IPS-11a (cell line): ENCODE results near the gene CCR2.
"Not testable (repeated sequence)": the region's sequence is repeated elsewhere in the genome, so short reads cannot be mapped to it uniquely, and the experiment has no call there.

Source experiments
- H3K4me3 ChIP-seq: one replicate; pipeline ENCODE4 v1.5.1; 2013; ENCODE audit warnings: low read depth, low read length, control low read depth

The CCR2 gene

GRCh38 chr3:46375814-46376213 lies 21.9 kb downstream of the CCR2 start:
- no peak overlapping the region for H3K4me3 ChIP-seq

GRCh38 chr3:46378426-46378942 lies 24.6 kb downstream of the CCR2 start:
- H3K4me3 ChIP-seq, result no peak overlapping the region

GRCh38 chr3:46380471-46381221 lies 26.7 kb downstream of the CCR2 start:
- no peak overlapping the region for H3K4me3 ChIP-seq

- H3K4me3 ChIP-seq, result no peak overlapping the region
Measured at GRCh38 chr3:46381625-46382024, 27.7 kb downstream of the CCR2 start.

- no peak overlapping the region for H3K4me3 ChIP-seq
Measured at GRCh38 chr3:46383211-46383950, 29.5 kb downstream of the CCR2 start.

- H3K4me3 ChIP-seq, result no peak overlapping the region
Measured at GRCh38 chr3:46383951-46384330, 30.0 kb downstream of the CCR2 start.

GRCh38 chr3:46386205-46386604 lies 32.3 kb downstream of the CCR2 start:
- no peak overlapping the region for H3K4me3 ChIP-seq

GRCh38 chr3:46388847-46389246 lies 34.9 kb downstream of the CCR2 start:
- not testable (repeated sequence) for H3K4me3 ChIP-seq

GRCh38 chr3:46389306-46389705 lies 35.4 kb downstream of the CCR2 start:
- no peak overlapping the region for H3K4me3 ChIP-seq

GRCh38 chr3:46391526-46391925 lies 37.6 kb downstream of the CCR2 start:
- not testable (repeated sequence) for H3K4me3 ChIP-seq

GRCh38 chr3:46393011-46393410 lies 39.1 kb downstream of the CCR2 start:
- H3K4me3 ChIP-seq, result no peak overlapping the region

- no peak overlapping the region for H3K4me3 ChIP-seq
Measured at GRCh38 chr3:46393554-46394434, 39.9 kb downstream of the CCR2 start.

GRCh38 chr3:46395210-46395661 lies 41.3 kb downstream of the CCR2 start:
- H3K4me3 ChIP-seq, result no peak overlapping the region

- no peak overlapping the region for H3K4me3 ChIP-seq
Measured at GRCh38 chr3:46395766-46396530, 42.0 kb downstream of the CCR2 start.

GRCh38 chr3:46397111-46397510 lies 43.2 kb downstream of the CCR2 start:
- H3K4me3 ChIP-seq, result no peak overlapping the region

GRCh38 chr3:46398186-46398955 lies 44.5 kb downstream of the CCR2 start:
- H3K4me3 ChIP-seq, result no peak overlapping the region

- no peak overlapping the region for H3K4me3 ChIP-seq
Measured at GRCh38 chr3:46399098-46399497, 45.2 kb downstream of the CCR2 start.

GRCh38 chr3:46399557-46399956 lies 45.6 kb downstream of the CCR2 start:
- no peak overlapping the region for H3K4me3 ChIP-seq

- H3K4me3 ChIP-seq, result no peak overlapping the region
Measured at GRCh38 chr3:46400000-46400734, 46.3 kb downstream of the CCR2 start.
